Endothelial cell of umbilical vein (primary cell): Measurements from ENCODE around the gene PTPRD. TPM values are rescaled to one million over a fixed set of nuclear protein-coding genes. Genes with fewer than 3 reads are reported as not detected.

Experiments used
- BruUV-seq: library from RNA; stranded (reverse); fragments of 400-500 nt; replicated peaks from 2 replicates; lab custom pipeline; 2021; lab: Mats Ljungman, UMichigan
- CTCF ChIA-PET: fragments of 300-600, 350-600 bp; sonication (Branson Sonifier 250); formaldehyde crosslinking; loops from one replicate; lab custom pipeline; 2021; ENCODE audit warnings: antibody characterized with exemption, inconsistent platforms; lab: Charles Lee
- POLR2A ChIA-PET: fragments of 300-600, 350-600 bp; sonication (Branson Sonifier 250); formaldehyde crosslinking; loops from one replicate; lab custom pipeline; 2021; ENCODE audit warnings: antibody characterized with exemption, inconsistent platforms; lab: Charles Lee
- DNase-seq: peaks from one replicate; pipeline ENCODE4 v3.0.0-alpha.2; 2011; ENCODE audit warnings: low read depth, low spot score
- FAIRE-seq: peaks from 2 replicates; lab custom pipeline; 2011; peaks lifted over from hg19 to GRCh38; lab: Jason Lieb, UNC
- H2AFZ ChIP-seq: 2 replicates; pipeline ENCODE4 v1.6.0; 2012; ENCODE audit warnings: low read depth, low read length, control low read depth, inconsistent platforms
- H3K27ac ChIP-seq: 2 replicates; pipeline ENCODE4 v1.5.1; 2011; ENCODE audit warnings: low read depth, mild to moderate bottlenecking, control low read depth, low read length, moderate library complexity; ENCODE audit not compliant: insufficient read depth
- H3K27me3 ChIP-seq, 2 experiments: 2 replicates each; pipeline versions ENCODE4 v1.6.0 to v1.6.1; 2011; ENCODE audit warnings: low read length in 2 of 2, mixed read lengths in 1 of 2; ENCODE audit not compliant: control insufficient read depth in 2 of 2, insufficient read depth in 2 of 2
- H3K36me3 ChIP-seq, 2 experiments: 2 replicates in 1 of 2; 3 replicates in 1 of 2; pipeline ENCODE4 v1.5.1; 2011; ENCODE audit warnings: low read length in 2 of 2, mild to moderate bottlenecking in 1 of 2, moderate library complexity in 1 of 2; ENCODE audit not compliant: control insufficient read depth in 2 of 2, insufficient read depth in 2 of 2; ENCODE audit errors: extremely low read depth in 1 of 2
- H3K4me1 ChIP-seq: 3 replicates; pipeline ENCODE4 v1.5.1; 2011; ENCODE audit warnings: mild to moderate bottlenecking, low read length; ENCODE audit not compliant: control insufficient read depth, insufficient read depth; ENCODE audit errors: extremely low read depth
- H3K4me2 ChIP-seq: 2 replicates; pipeline ENCODE4 v1.6.1; 2011; ENCODE audit warnings: low read length, control low read depth, mixed read lengths; ENCODE audit not compliant: insufficient read depth
- H3K4me3 ChIP-seq, 3 experiments: fragments of 200-600 bp in 1 of 3; sonication (generic), shearing (Covaris generic) in 1 of 3; replicated peaks in 1 of 3; 2 replicates each; pipeline ENCODE4 v1.5.1; 2011 to 2016; ENCODE audit warnings: control low read depth in 3 of 3, low read length in 3 of 3, mild to moderate bottlenecking in 2 of 3, inconsistent platforms in 1 of 3, low read depth in 1 of 3, moderate library complexity in 1 of 3; ENCODE audit not compliant: insufficient read depth in 1 of 3
- H3K79me2 ChIP-seq: 2 replicates; pipeline ENCODE4 v1.6.0; 2012; ENCODE audit warnings: low read length, inconsistent platforms; ENCODE audit not compliant: control insufficient read depth, insufficient read depth
- H3K9ac ChIP-seq: replicated peaks from 2 replicates; pipeline ENCODE3; 2011; ENCODE audit warnings: low read length, control low read depth; ENCODE audit not compliant: insufficient read depth; ENCODE audit errors: extremely low read depth
- H3K9me1 ChIP-seq: replicated peaks from 3 replicates; pipeline ENCODE4 v1.6.0; 2011; ENCODE audit warnings: mild to moderate bottlenecking, low read length; ENCODE audit not compliant: control insufficient read depth, insufficient read depth; ENCODE audit errors: extremely low read depth
- H3K9me3 ChIP-seq: replicated peaks from 2 replicates; pipeline ENCODE4 v1.5.1; 2012; ENCODE audit warnings: low read length, inconsistent platforms; ENCODE audit not compliant: control insufficient read depth, insufficient read depth
- H4K20me1 ChIP-seq: replicated peaks from 2 replicates; pipeline ENCODE3; 2011; ENCODE audit warnings: mild to moderate bottlenecking, low read length; ENCODE audit not compliant: control insufficient read depth, insufficient read depth; ENCODE audit errors: extremely low read depth
- EZH2 ChIP-seq: IDR thresholded peaks from 2 replicates; pipeline ENCODE4 v1.6.1; 2012; ENCODE audit warnings: borderline replicate concordance, low read depth, mild to moderate bottlenecking, moderate library complexity, low read length, inconsistent platforms; ENCODE audit not compliant: severe bottlenecking
- FOS ChIP-seq: IDR thresholded peaks from 2 replicates; pipeline ENCODE4 v1.6.1; 2011; ENCODE audit warnings: mild to moderate bottlenecking, low read length, moderate library complexity, borderline replicate concordance; ENCODE audit not compliant: insufficient read depth
- GATA2 ChIP-seq: IDR thresholded peaks from 2 replicates; pipeline ENCODE4 v1.7.0; 2011; ENCODE audit warnings: low read depth, mild to moderate bottlenecking, moderate library complexity, mixed read lengths, low read length; ENCODE audit not compliant: insufficient read length, insufficient read depth
- JUN ChIP-seq: IDR thresholded peaks from 2 replicates; pipeline ENCODE4 v1.6.1; 2011; ENCODE audit warnings: borderline replicate concordance, low read depth; ENCODE audit not compliant: insufficient read length, insufficient read depth
- MYC ChIP-seq: IDR thresholded peaks from one replicate; pipeline ENCODE4 v1.6.1; 2011; ENCODE audit warnings: mild to moderate bottlenecking, low read depth, low read length
- POLR2A ChIP-seq: IDR thresholded peaks from 2 replicates; pipeline ENCODE4 v1.6.1; 2012; ENCODE audit warnings: low read depth, mild to moderate bottlenecking, control low read depth, low read length
- POLR2AphosphoS5 ChIP-seq: IDR thresholded peaks from 2 replicates; pipeline ENCODE4 v1.6.1; 2012; ENCODE audit warnings: low read depth, mild to moderate bottlenecking, control low read depth, low read length, moderate library complexity; ENCODE audit not compliant: insufficient read depth
- dilution Hi-C: fragments of 300-500 bp; cut with MboI; formaldehyde crosslinking; loops from one replicate; pipeline ENCODE4 v1.15.0; 2019; ENCODE audit warnings: low sequenced_read_pairs; ENCODE audit not compliant: extremely low pct_ligation_motif_present
- intact Hi-C: fragments of 100-400 bp; cut with micrococcal nuclease; formaldehyde crosslinking; loops from one replicate; pipeline ENCODE4 v1.10.0; 2022
- polyA plus RNA-seq, 4 experiments: library from polyadenylated mRNA; depleted of rRNA in 3 of 4; stranded (reverse) in 3 of 4; unstranded in 1 of 4; fragments of >200 nt; gene quantifications; 2 replicates each; pipeline versions ENCODE4 v1.2.1 to v1.2.3, GENCODE V29; 2011 to 2012; ENCODE audit warnings: missing spikeins in 1 of 4
- total RNA-seq: library from RNA; stranded (reverse); gene quantifications from 2 replicates; pipeline ENCODE4 v1.2.3, GENCODE V29; 2021
- TF ChIP-seq, protein P1 (sequence below): IDR thresholded peaks from 2 replicates; pipeline ENCODE4 v1.6.1; 2011; ENCODE audit not compliant: insufficient read depth, insufficient read length
- TF ChIP-seq, protein P2 (sequence below), 2 donors: IDR thresholded peaks; 1 replicate in 1 of 2; 2 replicates in 1 of 2; pipeline ENCODE4 v1.5.1; 2011; ENCODE audit warnings: low read length in 2 of 2, mild to moderate bottlenecking in 2 of 2, moderate library complexity in 2 of 2, control low read depth in 1 of 2, inconsistent platforms in 1 of 2, low read depth in 1 of 2; ENCODE audit not compliant: insufficient read depth in 1 of 2; ENCODE audit errors: extremely low read depth in 1 of 2

The PTPRD gene
- total and polyA plus RNA-seq, 2 donors (not counting 3 experiments of a cell fraction or from before 2014, with no cell fraction given), result 5.5 to 5.7 TPM

DNA sequence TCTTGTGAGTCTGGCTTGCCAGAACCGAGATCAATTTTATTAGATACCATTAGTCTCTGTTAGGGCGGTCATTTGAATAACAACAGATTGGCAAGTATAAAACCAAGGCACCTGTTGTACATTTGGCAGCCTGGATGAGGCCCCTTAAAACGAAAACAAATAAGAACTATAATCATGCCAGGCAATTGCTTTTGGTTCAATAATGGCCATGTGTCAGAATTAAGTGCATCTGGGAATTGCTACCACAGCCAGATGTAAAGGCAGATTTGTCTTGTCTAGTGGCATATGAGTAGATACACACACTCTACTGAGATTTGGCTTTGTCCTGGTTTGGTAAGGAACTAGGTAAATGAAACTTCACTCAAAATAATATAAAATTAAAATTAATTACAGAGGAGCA, 1767.0 kb downstream of the PTPRD start:
- no peak for FAIRE-seq
- no TSS peak for BruUV-seq
- POLR2A ChIA-PET, result no interaction called here

More for the DNA sequence above, 1767.0 kb downstream of the PTPRD start:
- TF ChIP-seq, protein P1, sequence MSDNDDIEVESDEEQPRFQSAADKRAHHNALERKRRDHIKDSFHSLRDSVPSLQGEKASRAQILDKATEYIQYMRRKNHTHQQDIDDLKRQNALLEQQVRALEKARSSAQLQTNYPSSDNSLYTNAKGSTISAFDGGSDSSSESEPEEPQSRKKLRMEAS, result no peak
- TF ChIP-seq, protein P2, sequence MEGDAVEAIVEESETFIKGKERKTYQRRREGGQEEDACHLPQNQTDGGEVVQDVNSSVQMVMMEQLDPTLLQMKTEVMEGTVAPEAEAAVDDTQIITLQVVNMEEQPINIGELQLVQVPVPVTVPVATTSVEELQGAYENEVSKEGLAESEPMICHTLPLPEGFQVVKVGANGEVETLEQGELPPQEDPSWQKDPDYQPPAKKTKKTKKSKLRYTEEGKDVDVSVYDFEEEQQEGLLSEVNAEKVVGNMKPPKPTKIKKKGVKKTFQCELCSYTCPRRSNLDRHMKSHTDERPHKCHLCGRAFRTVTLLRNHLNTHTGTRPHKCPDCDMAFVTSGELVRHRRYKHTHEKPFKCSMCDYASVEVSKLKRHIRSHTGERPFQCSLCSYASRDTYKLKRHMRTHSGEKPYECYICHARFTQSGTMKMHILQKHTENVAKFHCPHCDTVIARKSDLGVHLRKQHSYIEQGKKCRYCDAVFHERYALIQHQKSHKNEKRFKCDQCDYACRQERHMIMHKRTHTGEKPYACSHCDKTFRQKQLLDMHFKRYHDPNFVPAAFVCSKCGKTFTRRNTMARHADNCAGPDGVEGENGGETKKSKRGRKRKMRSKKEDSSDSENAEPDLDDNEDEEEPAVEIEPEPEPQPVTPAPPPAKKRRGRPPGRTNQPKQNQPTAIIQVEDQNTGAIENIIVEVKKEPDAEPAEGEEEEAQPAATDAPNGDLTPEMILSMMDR (IDR thresholded peaks at IDR 0.05; ENCODE audit: extremely low read depth in 1 of 2, insufficient read depth in 1 of 2, low read depth in 1 of 2, low read length in 2 of 2), result no peak
- TF ChIP-seq FOS (no peak), MYC (no peak), EZH2 (no peak), GATA2 (no peak), POLR2A (no peak), POLR2AphosphoS5 (no peak), JUN (no peak)
- no peaks in the 10 kb centered on the region for H3K4me1 ChIP-seq
- H3K9ac ChIP-seq, result no peak overlapping the region
- H3K27ac ChIP-seq, result no peak overlapping the region
- no peak overlapping the region for H3K4me3 ChIP-seq
- intact Hi-C loops (no loop called here), dilution Hi-C loops (no loop called here)
- H3K9me3 ChIP-seq, result no peaks in the 10 kb centered on the region
- H3K4me2 ChIP-seq, result no peak overlapping the region
- no peaks in the 10 kb centered on the region for H3K79me2 ChIP-seq
- no peaks in the 10 kb centered on the region for H4K20me1 ChIP-seq
- no peaks in the 10 kb centered on the region for H3K36me3 ChIP-seq
- no peak overlapping the region for H2AFZ ChIP-seq
- no peaks in the 10 kb centered on the region for H3K27me3 ChIP-seq
- no peak for DNase-seq
- no peaks in the 10 kb centered on the region for H3K9me1 ChIP-seq
- CTCF ChIA-PET, result no interaction called here
